Measurements from ENCODE around the gene SNX32. TPM values are rescaled to one million over a fixed set of nuclear protein-coding genes. Genes with fewer than 3 reads are reported as not detected.

SNX32 gene
- total and polyA plus RNA-seq, 4 experiments from 2014 or later: 0.42 to 0.93 (median 0.66) TPM

DNA sequence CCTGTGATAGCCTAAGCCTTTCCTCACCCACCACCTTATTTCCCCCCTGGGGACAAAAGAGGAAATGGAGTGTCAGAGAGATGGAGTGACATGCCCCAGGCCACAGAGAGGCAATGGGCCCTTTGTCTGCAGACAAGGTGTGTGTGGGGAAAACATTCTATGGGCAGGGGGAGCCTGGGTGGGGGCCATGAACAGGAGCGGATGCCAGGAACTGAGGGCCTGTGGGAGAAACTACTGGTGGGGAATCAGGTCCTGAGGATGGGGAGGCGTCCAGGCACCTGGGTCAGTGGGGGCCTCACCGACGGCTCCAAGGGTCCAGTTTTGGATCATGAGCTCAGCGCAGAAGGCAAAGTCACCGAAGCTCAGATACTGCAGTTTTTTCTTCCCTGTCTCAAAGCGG is 51.5 kb downstream of the SNX32 start:
- Histone ChIP-seq H3K27ac (ENCODE audit: low read depth, low read length) (no peak overlapping the region), H3K4me3 (ENCODE audit: low read length in 2 of 2) (no peak overlapping the region), H3K4me1 (ENCODE audit: insufficient read depth, low read length) (peaks cover 54% of the 10 kb centered on the region), H3K36me3 (ENCODE audit: insufficient read depth, low read length) (peaks cover 12% of the 10 kb centered on the region), H3K27me3 (ENCODE audit: insufficient read depth, low read length) (no peaks in the 10 kb centered on the region), H3K9me3 (ENCODE audit: control insufficient read depth in 1 of 2, low read length in 2 of 2) (no peaks in the 10 kb centered on the region)
- intact Hi-C loops (cut with micrococcal nuclease): no loop called here
- Mint-ChIP-seq H3K27ac (peak overlapping the region in 5 of 7 donors; percentile 60 to 92 (median 62)), H3K36me3 (peaks cover 4 to 40% of the 10 kb centered on the region in 2 donors), H3K27me3 (no peaks in the 10 kb centered on the region), H3K4me3 (no peak overlapping the region), H3K4me1 (peaks cover 30 to 71% (median 47%) of the 10 kb centered on the region in 4 donors), H3K9me3 (peaks cover 0 to 1% (median 0%) of the 10 kb centered on the region in 8 donors)
- DNase-seq: no peak
- CTCF ChIA-PET (ENCODE audit: partially characterized antibody): interaction anchor here (0.8 to 15.3 kb wide), 48 partner anchors 9 to 273 kb away, joined by 3 to 281 read pairs (median 7); partner anchors contain the start of genes AP5B1, BANF1, C11orf68 and CFL1
- POLR2A ChIA-PET (ENCODE audit: partially characterized antibody): interaction anchor here (0.7 to 17.4 kb wide), 17 partner anchors 12 to 175 kb away, joined by 3 to 435 read pairs (median 5); partner anchors contain the start of genes BANF1, C11orf68, CFL1 and DRAP1

DNA sequence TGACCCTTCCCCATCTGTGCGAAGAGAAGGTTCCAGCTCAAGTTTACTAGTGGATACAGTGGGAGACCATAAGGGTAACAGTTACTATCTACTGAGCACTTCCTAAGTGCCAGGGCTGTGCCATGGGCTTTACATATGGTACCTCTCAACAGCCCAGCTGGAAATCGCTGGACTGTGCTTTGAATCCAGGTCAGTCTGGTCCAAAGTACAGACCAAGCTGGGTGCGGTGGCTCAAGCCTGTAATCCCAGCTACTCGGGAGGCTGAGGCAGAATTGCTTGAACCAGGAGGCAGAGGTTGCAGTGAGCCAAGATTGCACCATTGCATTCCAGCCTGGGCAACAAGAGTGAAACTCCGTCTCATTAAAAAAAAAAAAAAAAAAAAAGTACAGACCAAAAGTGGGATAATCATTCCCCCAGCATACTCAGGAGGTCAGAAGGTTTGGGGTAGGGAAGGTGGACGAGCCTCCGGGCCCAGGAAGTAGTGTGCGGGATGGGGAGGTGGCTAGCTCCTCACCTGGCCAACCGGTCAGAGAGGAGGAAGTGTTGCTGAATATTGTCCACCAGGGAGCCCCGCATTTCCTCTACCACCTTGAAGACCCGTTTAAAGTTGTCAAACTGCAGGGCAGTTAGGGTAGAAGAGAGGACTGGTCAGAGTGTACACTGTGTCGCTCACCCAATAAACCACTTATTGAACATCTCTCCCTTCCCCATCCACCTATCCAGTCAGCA is 52.2 kb downstream of the SNX32 start:
- H3K36me3 Mint-ChIP-seq: peaks cover 4 to 42% of the 10 kb centered on the region in 2 donors
- H3K4me3 ChIP-seq (ENCODE audit: low read length in 2 of 2): no peak overlapping the region
- no peaks in the 10 kb centered on the region for H3K27me3 ChIP-seq (ENCODE audit: insufficient read depth, low read length)
- H3K27ac ChIP-seq (ENCODE audit: low read depth, low read length): no peak overlapping the region
- H3K4me1 ChIP-seq (ENCODE audit: insufficient read depth, low read length): peaks cover 47% of the 10 kb centered on the region
- H3K27me3 Mint-ChIP-seq: no peaks in the 10 kb centered on the region
- intact Hi-C loops (cut with micrococcal nuclease): no loop called here
- H3K9me3 ChIP-seq (ENCODE audit: control insufficient read depth in 1 of 2, low read length in 2 of 2): no peaks in the 10 kb centered on the region
- ChIA-PET CTCF (ENCODE audit: partially characterized antibody) (interaction anchor here (0.6 to 15.3 kb wide), 36 partner anchors 10 to 271 kb away, joined by 3 to 281 read pairs (median 8); partner anchors contain the start of genes BANF1, C11orf68, CFL1 and FOSL1), POLR2A (ENCODE audit: partially characterized antibody) (interaction anchor here (0.7 to 17.4 kb wide), 10 partner anchors 15 to 136 kb away, joined by 3 to 435 read pairs (median 6); partner anchors contain the start of genes BANF1, C11orf68, CFL1 and DRAP1)
- no peak for DNase-seq
- peaks cover 24 to 69% (median 43%) of the 10 kb centered on the region in 4 donors for H3K4me1 Mint-ChIP-seq
- H3K4me3 Mint-ChIP-seq: peak overlapping the region in 3 of 8 donors; percentile 7 to 23 (median 17)
- peaks cover 0 to 1% (median 0%) of the 10 kb centered on the region in 8 donors for H3K9me3 Mint-ChIP-seq
- peaks cover 12% of the 10 kb centered on the region for H3K36me3 ChIP-seq (ENCODE audit: insufficient read depth, low read length)
- peak overlapping the region in 4 of 7 donors; percentile 57 to 99 (median 86) for H3K27ac Mint-ChIP-seq

DNA sequence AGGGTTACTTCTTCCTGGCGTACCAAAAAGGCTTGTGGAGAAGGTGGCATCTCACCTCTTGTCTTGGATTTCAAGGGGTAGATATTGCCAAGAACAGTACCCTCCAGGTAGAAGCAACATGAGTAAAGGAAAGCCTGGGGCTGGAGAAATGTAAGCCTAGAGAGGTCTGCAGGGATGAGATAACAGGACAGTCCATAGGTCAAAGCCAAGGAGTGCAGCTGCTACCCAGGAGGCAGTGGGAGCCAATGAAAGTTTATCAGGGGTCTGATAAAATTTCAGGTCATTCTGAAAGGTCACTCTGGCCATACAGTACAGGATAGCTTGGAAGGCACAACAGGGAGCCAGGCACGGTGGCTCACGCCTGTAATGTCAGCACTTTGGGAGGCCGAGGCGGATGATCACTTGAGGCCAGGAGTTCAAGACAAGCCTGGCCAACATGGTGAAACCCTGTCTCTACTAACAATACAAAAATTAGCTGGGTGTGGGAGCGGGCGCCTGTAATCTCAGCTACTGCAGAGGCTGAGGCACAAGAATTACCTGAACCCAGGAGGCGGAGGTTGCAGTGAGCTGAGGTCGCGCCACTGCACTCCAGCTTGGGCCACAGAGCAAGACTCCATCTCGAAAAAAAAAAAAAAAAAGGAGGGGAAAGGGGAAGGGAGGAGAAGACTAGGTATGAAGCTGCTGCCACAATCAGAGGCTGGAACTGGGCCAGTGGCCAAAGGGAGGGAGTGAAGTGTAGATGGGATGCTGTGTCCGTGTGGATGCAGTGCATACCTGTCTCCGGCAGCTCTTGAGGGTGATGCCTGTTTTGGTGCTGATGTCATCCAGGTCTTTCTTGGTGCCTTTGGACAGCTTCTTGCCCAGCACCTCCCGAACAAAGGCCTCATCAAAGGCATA is 53.3 kb downstream of the SNX32 start:
- Histone ChIP-seq H3K9me3 (ENCODE audit: control insufficient read depth in 1 of 2, low read length in 2 of 2) (no peaks in the 10 kb centered on the region), H3K27me3 (ENCODE audit: insufficient read depth, low read length) (no peaks in the 10 kb centered on the region), H3K36me3 (ENCODE audit: insufficient read depth, low read length) (peaks cover 12% of the 10 kb centered on the region), H3K4me3 (ENCODE audit: low read length in 2 of 2) (peak overlapping the region; percentile 79 to 83), H3K27ac (ENCODE audit: low read depth, low read length) (peak overlapping the region; percentile 86), H3K4me1 (ENCODE audit: insufficient read depth, low read length) (peaks cover 51% of the 10 kb centered on the region)
- Mint-ChIP-seq H3K27ac (peak overlapping the region; percentile 95 to 100 (median 99)), H3K4me3 (peak overlapping the region; percentile 86 to 97 (median 91)), H3K4me1 (peaks cover 26 to 64% (median 45%) of the 10 kb centered on the region in 4 donors), H3K36me3 (peaks cover 4 to 40% of the 10 kb centered on the region in 2 donors), H3K9me3 (peaks cover 0 to 1% (median 0%) of the 10 kb centered on the region in 8 donors), H3K27me3 (no peaks in the 10 kb centered on the region)
- POLR2A ChIA-PET (ENCODE audit: partially characterized antibody): interaction anchor here (0.7 to 17.4 kb wide), 12 partner anchors 10 to 171 kb away, joined by 3 to 435 read pairs (median 26); partner anchors contain the start of genes BANF1, C11orf68, CFL1 and DRAP1
- CTCF ChIA-PET (ENCODE audit: partially characterized antibody): interaction anchor here (0.9 to 15.3 kb wide), 26 partner anchors 11 to 443 kb away, joined by 3 to 281 read pairs (median 4); partner anchors contain the start of genes BANF1, C11orf68, CFL1 and EIF1AD
- no peak for DNase-seq
- intact Hi-C loops (cut with micrococcal nuclease): no loop called here

DNA sequence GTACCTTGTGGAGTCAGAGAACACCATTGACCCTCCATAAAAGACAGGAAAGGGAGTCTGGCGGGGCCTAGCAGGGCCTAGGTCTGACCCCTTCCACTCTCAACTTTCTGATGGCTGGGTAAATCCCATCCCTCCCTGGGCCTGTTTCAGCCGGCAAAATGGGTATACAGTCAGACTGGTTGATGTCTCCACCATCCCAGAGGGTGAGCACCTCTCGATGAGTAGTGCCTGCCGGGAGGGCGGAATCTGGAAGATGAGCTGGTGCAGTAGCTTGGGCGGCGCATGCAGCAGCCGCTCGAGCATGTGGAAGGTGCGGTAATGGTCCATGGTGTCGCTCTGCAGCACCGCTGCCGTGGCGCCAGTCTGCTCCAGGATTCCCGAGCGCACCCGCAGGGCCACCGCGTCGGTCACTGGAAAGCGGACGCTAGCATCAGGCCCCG is 54.0 kb downstream of the SNX32 start:
- intact Hi-C loops (cut with micrococcal nuclease): loop anchor here (1.0 to 2.0 kb wide), 4 partner anchors 15 to 175 kb away; partner anchors contain the start of genes EFEMP2, KAT5 and SART1
- DNase-seq: peak in 2 of 5 donors; percentile 18 to 57
- Histone ChIP-seq H3K36me3 (ENCODE audit: insufficient read depth, low read length) (peaks cover 12% of the 10 kb centered on the region), H3K4me1 (ENCODE audit: insufficient read depth, low read length) (peaks cover 58% of the 10 kb centered on the region), H3K9me3 (ENCODE audit: control insufficient read depth in 1 of 2, low read length in 2 of 2) (no peaks in the 10 kb centered on the region), H3K4me3 (ENCODE audit: low read length in 2 of 2) (peak overlapping the region; percentile 79 to 83), H3K27ac (ENCODE audit: low read depth, low read length) (peak overlapping the region; percentile 86), H3K27me3 (ENCODE audit: insufficient read depth, low read length) (no peaks in the 10 kb centered on the region)
- Mint-ChIP-seq H3K4me1 (peaks cover 33 to 67% (median 52%) of the 10 kb centered on the region in 4 donors), H3K27me3 (no peaks in the 10 kb centered on the region), H3K9me3 (peaks cover 0 to 1% (median 0%) of the 10 kb centered on the region in 8 donors), H3K4me3 (peak overlapping the region; percentile 86 to 97 (median 91)), H3K27ac (peak overlapping the region; percentile 95 to 100 (median 99)), H3K36me3 (peaks cover 4 to 38% of the 10 kb centered on the region in 2 donors)
- ChIA-PET POLR2A (ENCODE audit: partially characterized antibody) (interaction anchor here (0.7 to 17.4 kb wide), 27 partner anchors 8 to 274 kb away, joined by 3 to 435 read pairs (median 6); partner anchors contain the start of genes BANF1, C11orf68, CFL1 and CTSW), CTCF (ENCODE audit: partially characterized antibody) (interaction anchor here (0.6 to 15.3 kb wide), 40 partner anchors 8 to 443 kb away, joined by 3 to 281 read pairs (median 4); partner anchors contain the start of genes BANF1, C11orf68, CFL1 and CTSW)

DNA sequence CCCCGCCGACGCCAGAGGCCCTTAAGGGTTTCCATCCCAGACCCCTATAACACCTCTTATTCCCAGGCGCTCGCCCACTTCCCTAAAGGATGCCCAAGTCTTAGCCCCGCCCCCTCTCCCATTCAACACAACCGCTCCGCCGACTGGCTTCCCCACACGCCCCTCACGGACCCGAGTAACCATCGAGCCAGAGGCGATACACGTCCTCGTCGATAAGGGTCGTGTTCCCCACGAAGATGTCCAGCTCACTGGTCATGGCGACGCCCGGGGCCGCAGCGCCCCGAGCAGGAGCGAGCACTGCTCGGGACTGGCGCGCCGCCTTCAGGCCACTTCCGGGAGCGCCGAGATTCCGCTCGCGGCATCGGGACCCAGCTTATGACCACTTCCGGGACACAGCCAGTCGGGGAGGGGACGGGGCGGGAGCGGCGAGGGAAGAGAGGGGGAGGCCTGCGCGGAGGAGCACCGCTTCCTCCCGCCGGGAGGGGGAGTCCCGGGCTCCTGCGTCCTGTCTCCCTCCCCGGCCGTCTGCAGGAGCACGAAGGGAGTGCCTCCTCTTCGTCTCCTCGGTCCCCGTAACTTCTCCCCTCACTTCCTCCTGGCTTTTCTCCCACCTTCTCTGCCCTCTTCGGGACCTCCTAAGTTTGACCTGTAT is 54.5 kb downstream of the SNX32 start, which contains the start of gene FIBP:
FIBP (minus strand) TSS at position 309 of the 652 bp plus-strand sequence; CDS start at position 256, 53 bp downstream.
- intact Hi-C loops (cut with micrococcal nuclease): loop anchor here (1.0 to 2.0 kb wide), 4 partner anchors 15 to 176 kb away; partner anchors contain the start of genes EFEMP2, KAT5 and SART1
- POLR2A ChIA-PET (ENCODE audit: partially characterized antibody): interaction anchor here (0.7 to 17.4 kb wide), 29 partner anchors 9 to 658 kb away, joined by 3 to 435 read pairs (median 5); partner anchors contain the start of genes BANF1, C11orf68, CFL1 and CTSW
- peak; percentile 90 to 97 (median 91) for DNase-seq

More for the DNA sequence above, 54.5 kb downstream of the SNX32 start, which contains the start of gene FIBP:
- H3K27ac Mint-ChIP-seq: peak within 1 kb of the TSS; percentile 95 to 100 (median 99)
- H3K36me3 Mint-ChIP-seq: peaks cover 4 to 37% of the 10 kb centered on the region in 2 donors
- peak within 1 kb of the TSS; percentile 79 to 83 for H3K4me3 ChIP-seq (ENCODE audit: low read length in 2 of 2)
- H3K36me3 ChIP-seq (ENCODE audit: insufficient read depth, low read length): peaks cover 8% of the 10 kb centered on the region
- no peaks in the 10 kb centered on the region for H3K27me3 ChIP-seq (ENCODE audit: insufficient read depth, low read length)
- peak within 1 kb of the TSS; percentile 86 to 97 (median 91) for H3K4me3 Mint-ChIP-seq
- peaks cover 63% of the 10 kb centered on the region for H3K4me1 ChIP-seq (ENCODE audit: insufficient read depth, low read length)
- no peaks in the 10 kb centered on the region for H3K27me3 Mint-ChIP-seq
- CTCF ChIA-PET (ENCODE audit: partially characterized antibody): interaction anchor here (0.6 to 15.3 kb wide), 37 partner anchors 8 to 1352 kb away, joined by 3 to 281 read pairs (median 4); partner anchors contain the start of genes BANF1, C11orf68, CFL1 and CTSW
- H3K9me3 Mint-ChIP-seq: peaks cover 0 to 1% (median 0%) of the 10 kb centered on the region in 8 donors
- H3K27ac ChIP-seq (ENCODE audit: low read depth, low read length): peak within 1 kb of the TSS; percentile 86
- peaks cover 34 to 73% (median 56%) of the 10 kb centered on the region in 4 donors for H3K4me1 Mint-ChIP-seq
- no peaks in the 10 kb centered on the region for H3K9me3 ChIP-seq (ENCODE audit: control insufficient read depth in 1 of 2, low read length in 2 of 2)
